HepG2 (cell line): ENCODE results near the gene KPNB1. TPM values are rescaled to one million over a fixed set of nuclear protein-coding genes. Genes with fewer than 3 reads are reported as not detected.

ENCODE experiments used
- ATAC-seq: fragments of 200-7000 bp; cut with Tn5 transposase; 3 replicates; pipeline ENCODE4 v1.9.1; 2020; ENCODE audit warnings: mild to moderate bottlenecking, moderate library complexity
- BruUV-seq: library from RNA; stranded (reverse); fragments of 400-500 nt; replicated peaks from 2 replicates; lab custom pipeline; 2021; lab: Mats Ljungman, UMichigan
- CTCF ChIA-PET: fragments of 300-600 bp; formaldehyde crosslinking; extraction: SDS; loops from one replicate; lab custom pipeline; 2021; ENCODE audit warnings: low total read pairs, inconsistent platforms, low intra/inter-chr PET ratio; lab: Yijun Ruan, JAX
- POLR2A ChIA-PET: fragments of 350-600 bp; sonication (Branson Sonifier 250); formaldehyde crosslinking; loops from one replicate; lab custom pipeline; 2020; ENCODE audit warnings: antibody characterized with exemption, inconsistent platforms; lab: Yijun Ruan, JAX
- DNase-seq: peaks from one replicate; pipeline ENCODE4 v3.0.0-alpha.2; 2015; ENCODE audit warnings: low spot score
- FAIRE-seq: peaks from 3 replicates; lab custom pipeline; 2011; peaks lifted over from hg19 to GRCh38; lab: Jason Lieb, UNC
- H2AFZ ChIP-seq: one replicate; pipeline ENCODE4 v1.6.1; 2011; ENCODE audit warnings: low read length, inconsistent platforms
- H3K27ac ChIP-seq: fragments of 300-600 bp; 3 replicates; pipeline ENCODE4 v1.8.0; 2011; ENCODE audit warnings: mixed run types, mild to moderate bottlenecking, mixed read lengths, low read length, inconsistent platforms; ENCODE audit not compliant: insufficient read depth; ENCODE audit errors: extremely low read length
- H3K27me3 ChIP-seq, 2 experiments: fragments of 200-600 bp in 1 of 2; 2 replicates in 1 of 2; 3 replicates in 1 of 2; pipeline versions ENCODE4 v1.6.0 to v1.8.0; 2011; ENCODE audit warnings: low read length in 2 of 2, mild to moderate bottlenecking in 2 of 2, moderate library complexity in 2 of 2, inconsistent platforms in 1 of 2; ENCODE audit not compliant: insufficient read depth in 2 of 2, control insufficient read depth in 1 of 2
- H3K36me3 ChIP-seq, 2 experiments: fragments of 200-600 bp in 1 of 2; replicated peaks in 1 of 2; 2 replicates in 1 of 2; 3 replicates in 1 of 2; pipeline versions ENCODE4 v1.5.1 to v1.8.0; 2011; ENCODE audit warnings: low read length in 2 of 2, inconsistent platforms in 1 of 2; ENCODE audit not compliant: insufficient read depth in 2 of 2, control insufficient read depth in 1 of 2
- H3K4me1 ChIP-seq: 2 replicates; pipeline ENCODE4 v1.5.1; 2012; ENCODE audit warnings: low read length, inconsistent platforms; ENCODE audit not compliant: insufficient read depth
- H3K4me2 ChIP-seq: 2 replicates; pipeline ENCODE4 v1.6.0; 2011; ENCODE audit warnings: low read depth, low read length, inconsistent platforms
- H3K4me3 ChIP-seq, 3 experiments: fragments of 200-600 bp in 1 of 3; sonication (generic), shearing (Covaris generic) in 1 of 3; replicated peaks in 1 of 3; 2 replicates each; pipeline ENCODE4 v1.5.1; 2011 to 2016; ENCODE audit warnings: low read length in 3 of 3, inconsistent platforms in 2 of 3, low read depth in 2 of 3, mild to moderate bottlenecking in 2 of 3, control low read depth in 1 of 3, mixed read lengths in 1 of 3; ENCODE audit not compliant: insufficient read depth in 1 of 3
- H3K79me2 ChIP-seq: one replicate; pipeline ENCODE4 v1.6.1; 2011; ENCODE audit warnings: low read length, inconsistent platforms; ENCODE audit not compliant: insufficient read depth
- H3K9ac ChIP-seq: 2 replicates; pipeline ENCODE4 v1.6.0; 2011; ENCODE audit warnings: mild to moderate bottlenecking, low read depth, low read length, inconsistent platforms; ENCODE audit not compliant: insufficient read depth
- H3K9me3 ChIP-seq: 2 replicates; pipeline ENCODE4 v1.5.1; 2012; ENCODE audit warnings: mild to moderate bottlenecking, low read length
- H4K20me1 ChIP-seq: 2 replicates; pipeline ENCODE4 v1.6.0; 2011; ENCODE audit warnings: inconsistent platforms, mild to moderate bottlenecking, low read length, moderate library complexity; ENCODE audit not compliant: insufficient read depth
- CEBPG ChIP-seq: IDR thresholded peaks from 2 replicates; pipeline ENCODE4 v1.6.1; 2016
- ELF4 ChIP-seq: sonication (generic); formaldehyde crosslinking; IDR thresholded peaks from 2 replicates; pipeline ENCODE4 v1.5.0; 2020; ENCODE audit warnings: missing genetic modification reagents, mild to moderate bottlenecking, moderate library complexity, borderline replicate concordance
- KAT7 ChIP-seq: IDR thresholded peaks from 2 replicates; pipeline ENCODE4 v1.6.1; 2018; ENCODE audit warnings: borderline replicate concordance, missing compliant biosample characterization
- MAF1 ChIP-seq: sonication (generic); formaldehyde crosslinking; IDR thresholded peaks from 2 replicates; pipeline ENCODE4 v1.5.0; 2020; ENCODE audit warnings: missing genetic modification reagents, borderline replicate concordance
- NFYC ChIP-seq: IDR thresholded peaks from 2 replicates; pipeline ENCODE4 v1.6.1; 2016; ENCODE audit warnings: missing genetic modification reagents, missing compliant biosample characterization
- SATB2 ChIP-seq: sonication (generic); formaldehyde crosslinking; IDR thresholded peaks from 2 replicates; pipeline ENCODE4 v1.5.0; 2020; ENCODE audit warnings: missing genetic modification reagents
- ZBTB7B ChIP-seq: sonication (generic); formaldehyde crosslinking; IDR thresholded peaks from 2 replicates; pipeline ENCODE4 v1.4.0; 2020; ENCODE audit warnings: missing genetic modification reagents
- ZKSCAN1 ChIP-seq: fragments of 150-350 bp; IDR thresholded peaks from 2 replicates; pipeline ENCODE4 v1.6.1; 2014; ENCODE audit warnings: low read length
- ZNF121 ChIP-seq: sonication (generic); formaldehyde crosslinking; IDR thresholded peaks from 2 replicates; pipeline ENCODE4 v1.5.0; 2020; ENCODE audit warnings: mild to moderate bottlenecking, missing genetic modification reagents
- ZNF18 ChIP-seq: sonication (generic); formaldehyde crosslinking; IDR thresholded peaks from 2 replicates; pipeline ENCODE4 v1.8.0; 2022; ENCODE audit warnings: mild to moderate bottlenecking, missing genetic modification reagents; ENCODE audit not compliant: insufficient replicate concordance
- ZNF180 ChIP-seq: sonication (generic); formaldehyde crosslinking; IDR thresholded peaks from 2 replicates; pipeline ENCODE4 v1.4.0; 2020; ENCODE audit warnings: low read depth, missing genetic modification reagents, borderline replicate concordance
- ZNF557 ChIP-seq: sonication (generic); formaldehyde crosslinking; IDR thresholded peaks from 2 replicates; pipeline ENCODE4 v1.4.0; 2020; ENCODE audit warnings: missing genetic modification reagents
- ZNF558 ChIP-seq: sonication (generic); formaldehyde crosslinking; IDR thresholded peaks from 2 replicates; pipeline ENCODE4 v1.9.0; 2022; ENCODE audit warnings: mild to moderate bottlenecking, missing genetic modification reagents, borderline replicate concordance
- ZNF678 ChIP-seq: sonication (generic); formaldehyde crosslinking; IDR thresholded peaks from 2 replicates; pipeline ENCODE4 v1.4.0; 2020; ENCODE audit warnings: mild to moderate bottlenecking, missing genetic modification reagents
- WGBS: methylation state at CpG from one replicate; pipeline ENCODE4 v1.1.6; 2017; ENCODE audit warnings: low lambda C conversion rate; 5-methylcytosine and 5-hydroxymethylcytosine counted together
- in situ Hi-C: cut with HindIII; loops from 2 replicates; pipeline ENCODE4 v1.10.0; 2017; ENCODE audit warnings: low pct_unique_long_range_greater_than_20kb; ENCODE audit not compliant: extremely low pct_ligation_motif_present
- intact Hi-C: fragments of 100-400 bp; cut with micrococcal nuclease; formaldehyde crosslinking; loops from one replicate; pipeline ENCODE4 v1.10.0; 2022; ENCODE audit not compliant: unreplicated experiment
- polyA plus RNA-seq, 8 experiments: library from polyadenylated mRNA; depleted of rRNA in 3 of 8; stranded (reverse) in 7 of 8; unstranded in 1 of 8; fragments of >200 nt; fragmentation: Illumina TruSeq in 4 of 8; extraction: Trizol in 4 of 8; gene quantifications; 2 replicates each; pipeline versions ENCODE4 v1.2.1 to v1.2.3, GENCODE V29; 2011 to 2016; ENCODE audit warnings: low read depth in 4 of 8, missing spikeins in 1 of 8, mixed read lengths in 1 of 8; ENCODE audit not compliant: insufficient read depth in 1 of 8
- total RNA-seq, 5 experiments: library from RNA; depleted of rRNA; stranded (reverse); fragments of >200 nt; fragmentation: Illumina TruSeq; extraction: Trizol; gene quantifications; 2 replicates each; pipeline ENCODE4 v1.2.3, GENCODE V29; 2016; ENCODE audit warnings: low read depth in 1 of 5
- TF ChIP-seq, protein P1 (sequence below): sonication (generic); formaldehyde crosslinking; IDR thresholded peaks from 2 replicates; pipeline ENCODE4 v1.8.1; 2022; ENCODE audit warnings: mild to moderate bottlenecking, missing genetic modification reagents

KPNB1 gene
- total and polyA plus RNA-seq, 2 of the 13 experiments (the other 11 are each of a cell fraction or from before 2014, with no cell fraction given) = 164 to 424 TPM

DNA sequence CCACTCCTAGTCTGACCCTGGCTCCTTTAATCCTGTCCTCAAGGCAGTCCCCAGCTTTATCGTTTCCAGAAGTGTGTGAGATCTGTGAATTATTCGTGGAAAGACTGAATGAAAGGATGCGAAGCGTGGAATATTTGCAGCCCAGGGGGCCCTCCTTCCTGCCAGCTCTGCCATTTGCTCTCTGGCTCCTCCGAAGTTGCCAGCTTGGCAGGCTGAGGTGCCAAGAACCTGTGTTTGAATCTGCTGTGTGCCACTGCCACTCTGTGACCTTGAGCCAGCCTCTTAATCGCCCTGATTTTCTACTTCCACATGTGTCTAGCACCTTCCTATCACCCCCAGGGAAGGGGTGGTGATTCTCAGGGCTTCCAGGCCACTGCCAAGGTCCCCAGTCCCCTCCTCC, 55.0 kb downstream of the KPNB1 start:
- ATAC-seq = no peak
- Histone ChIP-seq H3K9ac (no peak overlapping the region), H3K79me2 (no peaks in the 10 kb centered on the region), H2AFZ (no peak overlapping the region), H3K4me3 (no peak overlapping the region)
- CTCF ChIA-PET = no interaction called here
- POLR2A ChIA-PET = no interaction called here
- TF ChIP-seq ZNF180 (CRISPR knock-in tag) (no peak), ZKSCAN1 (no peak), NFYC (CRISPR knock-in tag) (no peak), CEBPG (CRISPR knock-in tag) (no peak), MAF1 (CRISPR knock-in tag) (no peak), ZNF678 (CRISPR knock-in tag) (no peak), ELF4 (CRISPR knock-in tag) (no peak)
- TF ChIP-seq, all 625 proteins: peak for 0
- H4K20me1 ChIP-seq = no peaks in the 10 kb centered on the region
- no peaks in the 10 kb centered on the region for H3K9me3 ChIP-seq
- H3K4me2 ChIP-seq = no peak overlapping the region
- intact Hi-C loops = no loop called here
- in situ Hi-C loops = no loop called here
- FAIRE-seq (no peak), DNase-seq (no peak)
- H3K4me1 ChIP-seq = no peaks in the 10 kb centered on the region; the same call in 1 of the 2 replicates
- no peak overlapping the region for H3K27ac ChIP-seq
- 0 out of 5 replicates have a peak, but pooled peaks cover 0 to 1% of the 10 kb centered on the region in 2 experiments for H3K36me3 ChIP-seq
- 74% methylated on average over 6 of the region's 6 CpGs for WGBS
- no TSS peak for BruUV-seq
- H3K27me3 ChIP-seq = no peaks in the 10 kb centered on the region

- FAIRE-seq (no peak), ATAC-seq (no peak), DNase-seq (no peak)
- Histone ChIP-seq H3K36me3 (no peaks in the 10 kb centered on the region), H3K79me2 (no peaks in the 10 kb centered on the region), H3K27ac (no peak overlapping the region), H3K4me1 (no peaks in the 10 kb centered on the region; the same call in 1 of the 2 replicates), H3K27me3 (no peaks in the 10 kb centered on the region), H3K9ac (no peak overlapping the region), H3K9me3 (no peaks in the 10 kb centered on the region), H3K4me2 (no peak overlapping the region), H3K4me3 (no peak overlapping the region), H4K20me1 (no peaks in the 10 kb centered on the region), H2AFZ (no peak overlapping the region)
- CTCF ChIA-PET = no interaction called here
- no TSS peak for BruUV-seq
- 67% methylated on average over 10 of the region's 12 CpGs for WGBS
- in situ Hi-C loops = no loop called here
- intact Hi-C loops = no loop called here
- POLR2A ChIA-PET = no interaction called here
- no peak for TF ChIP-seq ZNF558 (CRISPR knock-in tag)
- TF ChIP-seq SATB2 = no peak
- TF ChIP-seq ZBTB7B (CRISPR knock-in tag) = no peak
- TF ChIP-seq KAT7 (CRISPR knock-in tag) = no peak
- TF ChIP-seq ZNF557 (CRISPR knock-in tag) = no peak
- TF ChIP-seq ZNF121 (CRISPR knock-in tag) = no peak
- TF ChIP-seq, protein P1, sequence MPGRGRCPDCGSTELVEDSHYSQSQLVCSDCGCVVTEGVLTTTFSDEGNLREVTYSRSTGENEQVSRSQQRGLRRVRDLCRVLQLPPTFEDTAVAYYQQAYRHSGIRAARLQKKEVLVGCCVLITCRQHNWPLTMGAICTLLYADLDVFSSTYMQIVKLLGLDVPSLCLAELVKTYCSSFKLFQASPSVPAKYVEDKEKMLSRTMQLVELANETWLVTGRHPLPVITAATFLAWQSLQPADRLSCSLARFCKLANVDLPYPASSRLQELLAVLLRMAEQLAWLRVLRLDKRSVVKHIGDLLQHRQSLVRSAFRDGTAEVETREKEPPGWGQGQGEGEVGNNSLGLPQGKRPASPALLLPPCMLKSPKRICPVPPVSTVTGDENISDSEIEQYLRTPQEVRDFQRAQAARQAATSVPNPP (CRISPR knock-in tag) = no peak
- no peak for TF ChIP-seq ZNF18
Observed at GRCh38 chr17:47705536-47706530, 56.1 kb downstream of the KPNB1 start.
